Adipose tissue (tissue), 3 donors: ENCODE data around the gene AMD1. TPM values are rescaled to one million over a fixed set of nuclear protein-coding genes. Genes with fewer than 3 reads are reported as not detected.
"Not testable (repeated sequence)": the region's sequence is repeated elsewhere in the genome, so short reads cannot be mapped to it uniquely, and the experiment has no call there.

Source experiments
- H3K27ac ChIP-seq: one replicate; pipeline ENCODE4 v1.5.1; 2013; ENCODE audit warnings: low read depth, low read length
- whole genome bisulfite sequencing, 3 donors: extraction: QIAGEN DNeasy Blood & Tissue Kit; methylation state at CpG; one replicate each; pipeline ENCODE4 v1.1.7; 2013; 5-methylcytosine and 5-hydroxymethylcytosine counted together
- polyA plus RNA-seq, 3 donors: library from polyadenylated mRNA; stranded (reverse); fragments of 200-250 nt; gene quantifications; one replicate each; pipeline ENCODE4 v1.2.3, GENCODE V29; 2013
- donor health status: healthy with polysubstance abuse.
- donor health status: Bipolar disorder and iron deficiency.
- donor health status: healthy.

The AMD1 gene
- polyA plus RNA-seq, 3 donors = 14.0 to 52.9 (median 43.0) TPM

- 90 to 97% (median 96%) methylated on average over 8 of the region's 8 CpGs for WGBS, 3 donors
- no peak overlapping the region for H3K27ac ChIP-seq
Observed at GRCh38 chr6:110902091-110902490, 27.5 kb downstream of the AMD1 start.

- WGBS, 3 donors = 93 to 100% methylated on average over 1 of the region's 2 CpGs; no CpG with 5 or more reads in 1 of the 3 donors
- H3K27ac ChIP-seq = not testable (repeated sequence)
Observed at GRCh38 chr6:110906273-110906672, 31.7 kb downstream of the AMD1 start.

GRCh38 chr6:110930781-110931180 is 56.2 kb downstream of the AMD1 start:
- 92 to 99% (median 94%) methylated on average over 3 of the region's 3 CpGs for WGBS, 3 donors

GRCh38 chr6:110933912-110934311 is 59.3 kb downstream of the AMD1 start:
- WGBS, 3 donors = 51 to 72% (median 62%) methylated on average over 2 of the region's 2 CpGs

More at GRCh38 chr6:110930781-110931180, 56.2 kb downstream of the AMD1 start:
- no peak overlapping the region for H3K27ac ChIP-seq

GRCh38 chr6:110934381-110934898 is 59.9 kb downstream of the AMD1 start:
- 78 to 95% (median 91%) methylated on average over 1 of the region's 1 CpG for WGBS, 3 donors
- H3K27ac ChIP-seq = no peak overlapping the region

More at GRCh38 chr6:110933912-110934311, 59.3 kb downstream of the AMD1 start:
- no peak overlapping the region for H3K27ac ChIP-seq

GRCh38 chr6:110935171-110935570 is 60.6 kb downstream of the AMD1 start:
- H3K27ac ChIP-seq = no peak overlapping the region
- WGBS, 3 donors = 91 to 98% (median 94%) methylated on average over 5 to 6 of the region's 6 CpGs

- 97 to 99% (median 97%) methylated on average over 6 of the region's 6 CpGs for WGBS, 3 donors
- no peak overlapping the region for H3K27ac ChIP-seq
Observed at GRCh38 chr6:110938171-110938570, 63.6 kb downstream of the AMD1 start.

GRCh38 chr6:110939429-110940200 is 65.0 kb downstream of the AMD1 start:
- 71 to 90% (median 79%) methylated on average over 8 of the region's 8 CpGs for WGBS, 3 donors
- no peak overlapping the region for H3K27ac ChIP-seq

- 69 to 95% (median 75%) methylated on average over 1 of the region's 1 CpG for WGBS, 3 donors
- H3K27ac ChIP-seq = no peak overlapping the region
Observed at GRCh38 chr6:110944681-110945151, 70.1 kb downstream of the AMD1 start.

Other genes starting within 250 kb of the AMD1 start
- 1 to 10 TPM; 2.6 to 9.8 (median 4.0) TPM for gene CDK19, start 59.3 kb upstream of the AMD1 start, polyA plus RNA-seq
- 10 to 100 TPM; 26.4 to 86.7 (median 62.9) TPM for gene GTF3C6, start 83.9 kb downstream of the AMD1 start, polyA plus RNA-seq
- gene RPF2, start 107.3 kb downstream of the AMD1 start, polyA plus RNA-seq = 10 to 100 TPM; 18.2 to 32.6 (median 23.5) TPM
- gene SLC16A10, start 212.7 kb downstream of the AMD1 start, polyA plus RNA-seq = 10 to 100 TPM in 1 of 3 donors, 1 to 10 TPM in 2; 2.4 to 11.1 (median 3.4) TPM